ENCODE measurements around the gene ECI1.
"Not testable (repeated sequence)": the region's sequence is repeated elsewhere in the genome, so short reads cannot be mapped to it uniquely, and the experiment has no call there.

ECI1 gene

DNA sequence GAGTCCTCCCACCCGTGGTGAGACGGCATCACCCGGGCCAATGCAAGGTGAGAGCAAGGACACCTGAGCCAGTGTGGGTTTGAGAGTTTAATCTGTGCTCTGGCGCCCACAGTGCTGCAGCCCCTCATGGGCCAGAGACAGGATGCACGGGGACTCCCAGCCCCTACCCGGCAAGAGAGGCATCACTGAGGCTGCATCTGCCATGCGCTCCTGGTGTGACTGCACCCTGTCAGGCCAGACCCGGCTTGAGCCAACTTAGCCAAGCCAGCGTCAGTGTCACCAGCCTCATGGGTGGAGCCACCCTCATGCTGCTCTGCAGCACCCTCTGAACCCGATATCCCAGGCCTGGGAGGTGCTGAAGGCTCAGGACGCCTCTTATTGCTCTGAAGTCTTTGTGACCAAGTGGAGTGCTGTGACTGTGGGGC, 39.5 kb downstream of the ECI1 start:
- DNase-seq (ENCODE audit: low read depth in 3 of 3) = no peak

DNA sequence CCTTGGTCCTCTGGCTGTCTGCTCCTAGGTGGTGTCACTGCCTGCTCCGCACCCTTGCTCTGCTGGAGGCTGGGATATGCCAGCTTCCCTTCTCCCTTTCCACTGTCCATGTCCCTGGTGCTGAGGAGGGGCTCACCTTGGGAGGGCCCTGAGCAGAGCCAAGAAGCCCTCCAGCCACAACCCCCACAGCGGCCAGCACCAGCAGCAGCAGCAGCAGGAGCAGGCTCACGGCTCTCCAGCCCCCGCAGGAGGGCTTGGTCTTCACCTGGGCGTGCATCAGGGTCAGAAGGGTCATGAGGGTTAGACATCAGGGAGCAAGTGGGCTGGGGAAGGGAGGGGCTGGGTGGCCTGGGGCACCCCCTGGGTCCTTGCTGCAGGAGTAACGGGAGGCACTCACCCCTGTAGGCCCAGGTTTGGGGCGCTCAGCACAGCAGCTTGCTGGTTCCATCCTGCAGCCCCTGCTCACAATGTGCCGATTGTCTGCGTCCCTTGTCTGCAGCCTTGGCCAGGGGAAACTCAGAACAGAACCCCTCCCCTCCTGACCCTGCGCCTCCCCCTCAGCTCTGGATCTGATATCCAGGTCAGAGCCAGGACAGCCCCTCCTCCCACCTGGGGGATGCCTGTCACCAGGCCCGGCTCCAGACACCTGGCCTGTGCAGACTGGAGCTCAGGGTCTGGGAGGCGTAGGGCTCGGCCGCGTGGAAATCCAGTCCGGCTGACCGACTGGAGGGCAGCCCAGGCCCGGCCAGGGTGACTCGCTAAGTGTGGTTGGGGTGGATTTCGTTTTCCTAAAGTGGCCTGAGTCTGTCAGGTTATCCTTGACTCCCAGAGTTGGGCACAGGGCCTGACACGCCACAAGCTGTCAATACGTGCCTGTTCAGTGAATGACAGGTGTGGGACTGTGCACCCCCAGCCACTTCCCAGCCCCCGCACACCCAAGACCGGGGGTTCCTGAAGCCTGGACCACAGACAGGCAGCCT, 40.7 kb downstream of the ECI1 start, which contains the start of gene BRICD5:
Gene BRICD5 (minus strand): TSS at position 478 of the 980 bp plus-strand sequence. CDS start 30 bp downstream, at position 448.
- no peak for DNase-seq (ENCODE audit: low read depth in 3 of 3)

DNA sequence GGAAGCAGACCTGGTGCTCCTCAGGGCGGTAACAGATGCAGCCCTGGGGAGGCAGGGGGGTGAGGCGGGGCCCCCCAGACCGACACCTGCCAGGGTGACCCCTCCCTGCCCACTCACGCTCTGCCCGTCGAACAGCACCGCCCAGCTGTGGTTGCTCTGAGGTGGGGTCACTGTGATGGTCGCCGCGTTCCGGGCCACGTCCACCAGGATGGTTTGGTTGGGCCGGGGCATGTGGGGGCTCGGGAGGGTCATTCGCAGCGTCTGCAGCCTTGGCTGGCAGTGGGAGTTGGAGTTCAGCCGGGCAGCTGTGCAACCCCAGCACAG, 41.4 kb downstream of the ECI1 start:
- no peak for DNase-seq (ENCODE audit: low read depth in 3 of 3)

DNA sequence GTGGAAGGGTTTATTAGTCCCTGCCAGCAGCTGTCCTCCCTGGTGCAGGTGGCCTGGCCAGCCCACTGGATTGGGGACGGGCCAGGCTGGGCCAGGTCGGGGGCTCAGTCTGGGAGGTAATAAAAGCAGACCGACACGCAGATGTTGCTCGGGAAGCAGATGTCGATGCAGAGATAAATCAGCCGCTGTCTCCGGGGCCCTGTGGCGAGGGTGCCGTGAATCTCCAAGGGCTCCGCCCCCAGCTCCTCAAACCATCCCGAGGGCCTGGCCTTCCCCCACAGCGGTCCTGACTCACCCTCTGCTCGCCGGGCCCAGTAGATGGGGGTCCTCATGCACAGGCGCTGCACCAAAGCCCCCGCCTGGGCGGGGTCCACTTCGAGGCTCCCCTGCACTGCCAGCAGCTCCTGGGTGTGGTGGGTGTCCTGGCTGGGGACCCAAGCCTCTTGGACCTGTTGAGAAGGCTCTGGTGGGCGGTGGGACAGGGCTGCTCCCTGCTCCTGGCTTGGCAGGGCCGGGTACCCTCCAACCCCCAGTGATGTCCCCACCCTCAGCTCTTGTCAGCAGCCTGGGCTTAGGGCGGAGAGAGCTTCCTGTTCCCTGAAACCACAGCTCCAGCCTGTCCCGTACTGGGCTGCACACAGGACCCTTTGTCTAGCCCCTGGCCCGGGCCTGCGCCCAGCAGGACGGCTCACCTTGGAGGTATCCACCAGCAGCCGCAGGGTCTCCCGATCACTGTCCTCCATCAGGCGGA, 42.0 kb downstream of the ECI1 start:
- DNase-seq (ENCODE audit: low read depth in 3 of 3) = no peak

DNA sequence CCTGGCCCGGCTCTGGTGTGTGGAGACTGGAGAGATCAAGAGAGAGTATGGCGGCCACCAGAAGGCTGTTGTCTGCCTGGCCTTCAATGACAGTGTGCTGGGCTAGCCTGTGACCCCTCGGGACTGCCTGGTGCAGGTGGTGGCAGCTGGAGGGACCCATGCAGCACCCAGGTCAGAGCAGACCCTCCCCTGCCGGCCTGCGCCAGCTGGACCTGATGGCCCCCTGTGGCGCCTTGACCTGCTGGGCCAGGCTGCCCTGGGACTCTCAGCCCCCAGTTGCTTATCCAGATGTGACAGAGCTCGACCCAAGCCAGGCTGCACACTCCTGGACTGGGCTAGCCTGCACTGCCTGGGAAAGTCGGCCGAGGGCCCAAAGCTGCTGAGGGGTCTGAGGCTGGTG, 42.6 kb downstream of the ECI1 start:
- no peak for DNase-seq (ENCODE audit: low read depth in 3 of 3)

DNA sequence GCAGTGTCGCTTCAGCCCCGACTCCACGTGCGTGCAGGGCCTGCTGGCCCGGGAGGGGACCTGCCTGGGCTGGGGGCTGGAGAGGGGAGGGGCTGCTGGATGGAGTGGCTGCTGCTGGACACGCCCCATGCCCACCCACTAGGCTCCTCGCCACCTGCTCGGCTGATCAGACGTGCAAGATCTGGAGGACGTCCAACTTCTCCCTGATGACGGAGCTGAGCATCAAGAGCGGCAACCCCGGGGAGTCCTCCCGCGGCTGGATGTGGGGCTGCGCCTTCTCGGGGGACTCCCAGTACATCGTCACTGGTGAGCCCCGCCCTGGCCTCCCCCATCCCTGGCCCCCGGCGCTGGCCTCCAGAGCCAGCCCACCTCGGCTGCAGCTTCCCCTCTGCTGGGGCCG, 43.1 kb downstream of the ECI1 start:
- DNase-seq (ENCODE audit: low read depth in 3 of 3) = no peak

DNA sequence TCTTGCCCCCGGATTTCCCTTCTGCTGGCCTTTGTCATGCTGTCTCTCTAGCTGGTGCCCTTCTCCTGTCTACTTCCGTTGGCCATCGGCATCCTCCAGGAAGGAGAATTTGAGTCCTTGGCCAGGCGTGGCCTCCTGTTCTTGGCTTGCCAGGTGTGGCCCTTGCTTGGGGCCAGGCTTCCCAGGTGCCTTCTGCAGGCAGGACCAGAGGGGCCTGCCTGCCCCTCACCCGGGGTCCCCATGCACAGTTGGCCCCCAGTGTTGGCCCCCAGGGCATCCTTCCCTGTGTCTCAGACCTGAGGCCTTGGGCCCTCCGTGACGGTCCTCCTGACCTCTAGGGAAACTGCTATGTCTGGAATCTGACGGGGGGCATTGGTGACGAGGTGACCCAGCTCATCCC, 43.5 kb downstream of the ECI1 start:
- no peak for DNase-seq (ENCODE audit: low read depth in 3 of 3)

DNA sequence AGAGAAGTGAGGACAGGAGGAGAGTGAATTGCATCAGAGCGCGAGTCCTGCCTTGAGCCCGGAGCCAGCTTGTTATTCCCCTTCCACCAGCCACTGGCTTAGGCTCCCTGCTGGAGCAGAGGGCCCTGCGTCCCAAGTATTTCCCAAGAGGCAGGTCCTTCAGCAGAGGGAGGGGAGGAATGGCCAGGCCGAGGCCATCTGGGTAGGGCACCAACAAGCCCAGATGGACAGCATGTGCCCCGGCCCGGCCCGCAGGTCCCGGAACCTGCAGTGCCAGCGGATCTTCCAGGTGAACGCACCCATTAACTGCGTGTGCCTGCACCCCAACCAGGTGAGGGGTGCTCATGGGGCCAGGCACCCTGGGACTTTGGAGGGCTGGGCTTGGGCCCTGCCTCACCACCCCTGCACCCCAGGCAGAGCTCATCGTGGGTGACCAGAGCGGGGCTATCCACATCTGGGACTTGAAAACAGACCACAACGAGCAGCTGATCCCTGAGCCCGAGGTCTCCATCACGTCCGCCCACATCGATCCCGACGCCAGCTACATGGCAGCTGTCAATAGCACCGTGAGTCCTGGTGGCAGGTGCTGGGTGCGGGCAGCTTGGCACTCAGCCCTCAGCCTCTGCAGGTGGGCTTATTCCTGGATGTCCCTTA, 44.5 kb downstream of the ECI1 start:
- DNase-seq (ENCODE audit: low read depth in 3 of 3) = no peak

DNA sequence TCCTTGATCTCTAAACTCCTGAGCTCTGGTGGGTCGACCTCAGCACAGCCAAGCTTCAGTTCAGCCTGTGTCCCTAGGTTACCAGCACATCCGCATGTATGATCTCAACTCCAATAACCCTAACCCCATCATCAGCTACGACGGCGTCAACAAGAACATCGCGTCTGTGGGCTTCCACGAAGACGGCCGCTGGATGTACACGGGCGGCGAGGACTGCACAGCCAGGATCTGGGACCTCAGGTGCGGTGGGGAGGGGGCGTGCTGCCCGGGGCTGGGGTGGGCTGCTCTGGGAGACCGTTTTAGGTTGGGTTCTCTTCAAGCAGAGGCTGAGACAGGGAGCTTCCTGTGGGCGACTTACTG, 45.0 kb downstream of the ECI1 start:
- DNase-seq (ENCODE audit: low read depth in 3 of 3) = no peak

DNA sequence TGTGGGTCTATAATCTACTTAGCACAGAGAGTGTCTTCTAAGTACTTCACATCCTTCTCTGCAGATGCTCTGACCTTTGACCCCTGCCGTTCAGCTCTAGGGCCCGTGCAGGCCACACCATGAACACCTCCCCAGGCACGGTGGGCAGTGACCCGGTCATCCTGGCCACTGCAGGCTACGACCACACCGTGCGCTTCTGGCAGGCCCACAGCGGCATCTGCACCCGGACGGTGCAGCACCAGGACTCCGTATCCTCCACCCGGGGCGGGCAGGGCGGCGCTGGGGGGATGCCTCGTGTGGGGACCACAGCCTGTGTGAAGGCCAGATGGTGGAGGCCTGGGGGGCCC, 45.4 kb downstream of the ECI1 start:
- DNase-seq (ENCODE audit: low read depth in 3 of 3) = no peak

DNA sequence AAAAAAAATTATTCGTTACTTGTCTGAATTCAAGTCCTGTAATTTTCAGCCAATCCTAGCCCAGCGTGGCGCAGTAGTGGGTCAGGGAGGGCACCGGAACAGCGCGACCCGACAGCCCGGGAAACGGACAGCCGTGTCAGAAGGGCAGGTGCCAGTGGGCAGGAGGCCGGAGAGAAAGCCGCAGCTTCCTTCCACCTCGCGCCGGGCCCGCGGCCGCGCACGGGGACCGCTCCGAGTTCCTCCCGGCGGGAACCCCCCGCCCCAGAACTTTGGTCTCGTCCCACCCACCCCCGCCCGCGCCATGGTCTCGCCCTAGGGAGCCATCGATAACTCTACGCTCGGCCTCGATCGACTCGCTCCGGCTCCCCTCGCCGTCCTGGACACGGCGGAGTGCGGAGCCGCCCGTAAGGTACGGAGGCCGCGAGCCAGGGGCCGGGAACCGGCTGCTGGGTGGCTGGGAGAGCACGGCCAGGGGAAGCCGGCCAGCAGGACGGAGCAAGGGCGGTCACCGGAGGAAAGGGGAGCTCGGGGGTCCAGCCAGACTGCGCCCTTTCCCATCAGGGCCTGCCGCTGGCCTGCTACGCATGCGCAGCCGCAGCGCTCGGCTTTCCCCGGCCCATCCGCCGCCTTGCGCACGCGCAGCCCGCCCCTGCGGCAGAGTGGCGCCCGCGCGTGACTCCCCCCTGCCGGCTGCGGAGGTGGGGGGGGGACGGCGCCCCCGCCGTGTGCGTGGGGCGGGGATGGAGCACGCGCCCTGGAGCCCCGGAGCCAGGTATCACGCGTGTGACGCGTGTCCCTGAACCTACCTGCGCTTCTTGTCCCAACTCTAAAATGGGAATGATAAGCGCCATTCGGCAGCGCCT, 46.1 kb downstream of the ECI1 start, which contains the start of gene MLST8:
Gene MLST8 (plus strand): TSS at position 351 of the 863 bp plus-strand sequence. CDS start 632 bp downstream, outside the sequence.
- peak; percentile 83 to 87 (median 86) for DNase-seq (ENCODE audit: low read depth in 3 of 3)

DNA sequence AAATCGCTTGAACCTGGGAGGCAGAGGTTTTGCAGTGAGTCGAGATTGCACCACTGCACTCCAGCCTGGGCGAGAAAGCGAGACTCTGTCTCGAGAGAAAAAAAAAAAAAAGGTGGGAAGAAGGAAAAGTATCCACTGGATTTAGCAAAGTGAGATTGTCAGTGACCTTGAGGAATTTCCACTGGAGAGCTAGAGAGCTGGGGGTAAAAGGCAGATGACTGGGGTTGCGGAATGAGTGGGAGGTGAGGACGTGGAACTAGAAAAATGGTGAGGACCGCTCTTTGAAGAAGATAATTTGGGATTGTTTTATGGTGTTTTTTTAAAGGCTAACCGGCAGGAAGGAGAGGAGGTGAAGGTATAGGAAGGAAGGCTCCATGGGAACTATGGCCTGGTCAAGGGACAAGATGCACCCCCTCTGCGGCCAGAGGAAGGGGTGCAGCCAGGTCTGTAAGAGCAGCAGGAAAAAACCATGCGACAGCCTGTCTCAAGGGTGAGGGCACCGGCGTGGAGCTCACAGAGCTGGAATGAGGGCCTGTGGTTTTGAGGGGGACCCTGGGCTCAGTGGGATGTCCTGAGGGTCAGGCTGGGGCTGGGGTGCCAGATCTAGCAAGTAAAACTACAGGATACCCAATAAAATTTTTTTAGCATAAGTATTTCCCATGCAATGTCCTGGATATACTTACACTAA, 46.8 kb downstream of the ECI1 start:
- no peak for DNase-seq (ENCODE audit: low read depth in 3 of 3)

DNA sequence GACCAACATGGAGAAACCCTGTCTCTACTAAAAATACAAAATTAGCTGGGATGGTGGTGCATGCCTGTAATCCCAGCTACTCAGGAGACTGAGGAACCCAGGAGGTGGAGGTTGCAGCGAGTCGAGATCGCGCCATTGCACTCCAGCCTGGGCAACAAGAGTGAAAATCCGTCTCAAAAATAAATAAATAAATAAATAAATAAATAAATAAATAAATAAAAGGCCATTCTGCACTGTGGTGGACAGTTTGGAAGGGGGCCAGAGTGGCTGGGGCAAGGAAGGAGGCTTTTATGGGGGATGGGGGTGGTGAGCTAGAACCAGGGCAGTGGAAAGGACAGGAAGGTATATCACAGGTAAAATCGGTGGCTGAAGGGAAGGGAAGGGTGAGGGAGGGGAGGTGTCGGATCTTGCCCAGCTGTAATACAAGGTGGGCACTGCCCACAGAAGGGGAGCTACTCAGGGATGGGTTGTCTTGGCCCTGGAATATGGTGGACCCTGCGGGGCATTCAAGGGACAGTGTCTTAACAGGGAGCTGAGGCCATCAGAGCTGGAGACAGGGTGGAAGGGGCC, 48.2 kb downstream of the ECI1 start:
- DNase-seq (ENCODE audit: low read depth in 3 of 3) = not testable (repeated sequence)

DNA sequence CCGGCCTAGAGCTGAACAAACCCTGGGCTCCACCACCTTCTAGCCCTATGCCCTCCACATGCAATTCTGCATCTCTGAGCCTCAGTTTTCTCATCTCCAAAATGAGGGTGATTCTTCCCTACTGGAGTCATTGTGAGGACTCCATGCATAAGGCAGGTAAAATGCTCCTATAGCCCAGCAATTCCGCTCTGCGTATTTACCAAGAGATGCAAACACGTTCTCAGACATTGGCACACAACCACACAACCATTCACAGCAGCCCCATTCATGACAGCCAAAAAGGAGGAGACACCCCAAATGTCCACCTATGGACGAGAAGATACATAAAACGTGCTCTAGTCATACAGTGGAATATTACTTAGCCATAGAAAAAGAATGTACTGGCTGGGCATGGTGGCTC, 51.1 kb downstream of the ECI1 start:
- DNase-seq (ENCODE audit: low read depth in 3 of 3) = no peak

DNA sequence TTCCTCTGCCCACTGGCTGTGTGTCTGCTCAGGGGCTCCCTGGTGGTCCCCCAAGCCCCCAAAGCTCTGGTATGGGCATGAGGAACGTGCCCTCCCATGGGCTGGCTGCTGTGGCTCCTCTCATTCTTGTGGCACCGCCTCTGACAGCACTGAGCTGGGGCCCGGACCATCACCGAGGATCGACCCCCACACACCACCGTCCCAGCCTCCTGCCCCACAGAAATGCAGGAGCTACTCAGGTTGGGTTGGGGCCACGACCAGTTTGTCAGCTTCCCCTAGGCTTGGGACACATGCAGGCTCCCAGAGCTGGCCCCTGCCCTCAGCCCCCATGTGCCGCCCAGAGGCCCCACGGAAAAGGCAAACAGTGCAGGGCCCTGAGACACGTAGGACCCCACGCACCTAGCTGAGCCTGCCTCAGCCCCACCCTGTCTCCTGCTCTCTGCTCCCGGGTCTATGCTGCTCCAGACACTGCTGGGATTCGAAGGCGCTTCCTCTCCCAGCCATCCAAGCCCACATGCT, 51.7 kb downstream of the ECI1 start:
- no peak for DNase-seq (ENCODE audit: low read depth in 3 of 3)

DNA sequence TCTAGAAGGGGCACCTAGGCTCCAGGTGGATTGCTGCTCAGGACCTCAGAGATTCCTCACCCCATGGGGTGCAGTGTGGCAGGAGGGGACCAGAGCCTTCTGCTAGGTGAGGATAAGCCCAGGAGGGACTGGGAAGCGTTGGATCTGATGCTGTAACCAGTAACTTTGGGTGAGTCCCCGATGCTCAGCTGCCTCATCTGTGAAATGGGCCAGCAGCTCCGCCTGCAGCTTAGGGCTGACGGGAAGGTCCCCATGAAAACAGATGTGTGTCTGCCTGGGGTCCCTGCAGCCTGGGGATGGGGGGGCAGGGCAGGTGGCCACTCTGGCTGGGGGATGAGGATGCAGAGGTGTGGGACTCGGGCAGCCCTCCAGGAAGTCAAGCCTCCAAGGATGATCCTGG, 52.3 kb downstream of the ECI1 start:
- no peak for DNase-seq (ENCODE audit: low read depth in 3 of 3)

DNA sequence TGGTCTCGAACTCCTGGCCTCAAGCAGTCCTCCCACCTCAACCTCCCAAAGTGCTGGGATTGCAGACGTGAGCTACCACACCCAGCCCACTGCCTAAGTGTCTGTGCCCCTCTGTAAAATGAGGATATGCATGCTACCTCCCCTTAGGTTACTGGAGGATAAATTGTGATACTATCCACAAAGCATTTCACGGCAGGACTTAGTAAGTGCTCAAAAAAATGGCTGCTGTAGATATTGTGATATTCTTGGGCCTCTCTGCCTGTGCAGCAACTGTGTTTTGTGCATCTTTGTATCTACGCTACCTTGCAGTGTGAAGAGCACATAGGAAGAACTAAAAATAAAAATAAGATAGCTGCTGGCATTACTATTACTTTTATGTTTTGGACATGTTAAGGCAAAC, 53.1 kb downstream of the ECI1 start:
- DNase-seq (ENCODE audit: low read depth in 3 of 3) = no peak

DNA sequence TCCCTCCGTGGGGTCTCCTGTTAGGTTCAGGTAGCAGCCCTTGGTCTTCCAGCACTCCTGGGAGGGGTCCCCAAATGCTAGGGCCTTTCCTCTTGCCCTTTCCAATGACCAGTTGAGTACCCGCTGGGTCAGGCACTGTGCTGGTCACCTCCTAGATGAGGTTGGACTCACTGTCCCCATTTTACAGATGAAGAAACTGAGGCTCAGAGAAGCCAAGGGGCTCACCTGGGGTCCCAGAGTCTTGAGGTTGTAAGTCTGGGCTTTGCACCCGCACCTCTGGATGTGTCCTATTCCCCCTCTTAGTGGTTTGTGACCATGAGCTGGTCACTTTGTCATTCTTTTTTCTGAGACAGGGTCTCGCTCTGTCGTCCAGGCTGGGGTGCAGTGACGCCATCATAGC, 53.6 kb downstream of the ECI1 start:
- DNase-seq (ENCODE audit: low read depth in 3 of 3) = no peak

DNA sequence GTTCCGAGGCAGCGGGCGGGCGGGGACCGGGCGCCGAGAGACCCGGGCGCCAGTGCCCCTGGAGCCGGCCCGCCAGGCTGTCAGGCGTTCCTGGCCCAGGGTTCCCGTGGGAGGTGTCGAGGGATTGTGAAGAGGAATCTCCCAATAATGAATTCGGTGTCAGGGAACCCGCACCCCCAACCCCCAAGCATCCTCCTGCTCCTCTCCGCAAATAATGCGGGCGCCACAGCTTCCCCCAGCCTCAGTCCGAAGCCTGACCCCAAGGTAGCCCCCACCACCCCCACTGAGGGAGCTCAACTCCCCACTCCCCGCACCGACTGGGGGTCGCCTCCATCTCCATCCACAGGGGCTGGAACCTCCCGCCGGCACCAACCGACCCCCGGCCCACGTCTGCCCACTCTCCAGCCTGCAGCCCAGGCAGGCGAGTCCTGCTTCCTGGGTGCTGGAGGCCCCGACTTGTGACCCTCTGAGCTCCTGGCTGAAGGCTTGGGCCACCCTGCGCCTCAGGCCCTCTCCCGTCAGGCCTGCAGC, 54.3 kb downstream of the ECI1 start:
- DNase-seq (ENCODE audit: low read depth in 3 of 3) = no peak
